ENCODE results near the gene DNAJB12.

The DNAJB12 gene

DNA sequence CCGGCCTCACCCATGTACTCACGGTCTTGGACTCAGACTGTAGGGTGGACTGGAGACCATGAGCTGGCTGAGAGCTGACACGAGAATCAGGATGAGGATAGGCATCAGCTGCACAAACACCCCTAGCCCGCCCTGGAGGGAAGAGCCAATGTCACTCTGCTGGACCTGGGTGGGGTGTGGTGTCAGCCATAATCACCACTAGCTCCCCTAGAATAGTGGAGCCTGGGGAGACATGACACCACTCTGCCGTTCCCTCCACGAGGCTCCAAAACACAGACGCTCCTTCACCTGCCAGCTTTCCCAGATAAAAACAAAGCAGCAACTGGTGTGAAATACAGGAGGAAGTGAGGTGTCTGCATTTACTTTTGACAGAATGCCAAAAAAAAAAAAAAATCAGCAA, 16.5 kb downstream of the DNAJB12 start:
- H3K27me3 ChIP-seq (ENCODE audit: control insufficient read depth, insufficient read depth, low read length, poor library complexity, severe bottlenecking): no peaks in the 10 kb centered on the region
- H3K36me3 ChIP-seq (ENCODE audit: control insufficient read depth, insufficient read depth, low read length): peaks cover 12% of the 10 kb centered on the region
- 96 to 97% methylated on average over 7 of the region's 7 CpGs for WGBS, 2 experiments

DNA sequence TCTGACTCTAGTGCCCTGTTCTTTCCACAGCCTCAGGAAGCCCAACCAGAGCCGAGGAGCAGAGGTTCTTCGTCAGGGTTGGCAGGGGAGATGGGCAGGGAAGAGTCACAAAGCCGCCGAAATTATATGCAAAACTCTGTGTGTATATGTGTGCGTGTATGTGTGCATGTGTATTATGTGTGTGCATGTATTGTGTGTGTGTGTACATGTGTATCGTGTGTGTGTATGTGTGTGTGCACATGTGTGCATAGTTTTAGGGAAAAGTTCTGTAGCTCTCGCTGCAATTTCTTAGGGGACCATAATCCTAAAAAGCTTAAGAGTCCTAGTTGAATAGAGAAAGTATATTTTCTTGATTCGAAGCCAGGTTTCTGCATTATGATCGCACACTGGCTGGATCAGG, 17.0 kb downstream of the DNAJB12 start:
- Histone ChIP-seq H3K36me3 (ENCODE audit: control insufficient read depth, insufficient read depth, low read length) (peaks cover 12% of the 10 kb centered on the region), H3K27me3 (ENCODE audit: control insufficient read depth, insufficient read depth, low read length, poor library complexity, severe bottlenecking) (no peaks in the 10 kb centered on the region)
- WGBS, 2 experiments: 93 to 94% methylated on average over 9 of the region's 9 CpGs

More for the DNA sequence above, 16.5 kb downstream of the DNAJB12 start:
- Histone ChIP-seq H3K4me3 (ENCODE audit: insufficient read depth, low read depth, low read length) (no peak overlapping the region), H3K9me3 (ENCODE audit: control insufficient read depth, low read length) (no peaks in the 10 kb centered on the region), H3K27ac (ENCODE audit: insufficient read depth, low read depth, low read length, poor library complexity, severe bottlenecking) (no peak overlapping the region), H3K4me1 (ENCODE audit: control insufficient read depth, insufficient read depth, low read length) (peaks cover 35% of the 10 kb centered on the region)

DNA sequence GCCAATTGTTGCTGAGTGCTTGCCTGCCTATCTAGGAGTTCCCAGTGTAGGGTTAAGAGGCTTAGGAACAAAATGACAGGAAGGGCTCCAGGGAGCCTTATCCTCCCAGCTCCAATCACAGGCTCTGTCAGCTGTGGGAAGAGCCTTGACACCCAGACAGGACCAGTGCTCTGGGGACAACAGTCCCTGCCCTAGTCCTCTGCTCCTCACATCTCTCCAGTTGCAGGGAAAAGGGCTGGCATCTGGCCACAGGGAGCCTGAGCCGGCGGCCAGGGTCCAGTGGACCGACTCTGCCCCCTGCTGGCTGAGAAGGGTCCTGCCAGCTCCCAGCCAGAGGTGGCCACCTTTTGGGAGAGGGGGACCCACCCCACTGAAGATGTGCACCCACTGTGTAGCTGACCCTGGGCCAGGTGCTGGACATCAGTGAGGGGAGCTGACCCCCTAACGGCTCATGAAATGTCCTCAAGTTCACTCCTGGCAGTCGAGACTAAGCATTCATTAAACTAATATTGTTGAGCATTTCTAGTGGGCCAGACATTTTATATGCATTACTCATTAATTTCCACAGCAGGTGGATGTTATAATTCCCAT, 17.6 kb downstream of the DNAJB12 start:
- no peaks in the 10 kb centered on the region for H3K9me3 ChIP-seq (ENCODE audit: control insufficient read depth, low read length)
- no peak overlapping the region for H3K4me3 ChIP-seq (ENCODE audit: insufficient read depth, low read depth, low read length)
- 31 to 49% methylated on average over 4 to 5 of the region's 5 CpGs for WGBS, 2 experiments
- no peaks in the 10 kb centered on the region for H3K27me3 ChIP-seq (ENCODE audit: control insufficient read depth, insufficient read depth, low read length, poor library complexity, severe bottlenecking)
- H3K36me3 ChIP-seq (ENCODE audit: control insufficient read depth, insufficient read depth, low read length): peaks cover 12% of the 10 kb centered on the region
- H3K4me1 ChIP-seq (ENCODE audit: control insufficient read depth, insufficient read depth, low read length): peaks cover 45% of the 10 kb centered on the region
- H3K27ac ChIP-seq (ENCODE audit: insufficient read depth, low read depth, low read length, poor library complexity, severe bottlenecking): no peak overlapping the region

More for the DNA sequence above, 17.0 kb downstream of the DNAJB12 start:
- no peak overlapping the region for H3K27ac ChIP-seq (ENCODE audit: insufficient read depth, low read depth, low read length, poor library complexity, severe bottlenecking)
- peaks cover 39% of the 10 kb centered on the region for H3K4me1 ChIP-seq (ENCODE audit: control insufficient read depth, insufficient read depth, low read length)
- H3K4me3 ChIP-seq (ENCODE audit: insufficient read depth, low read depth, low read length): no peak overlapping the region
- H3K9me3 ChIP-seq (ENCODE audit: control insufficient read depth, low read length): no peaks in the 10 kb centered on the region

DNA sequence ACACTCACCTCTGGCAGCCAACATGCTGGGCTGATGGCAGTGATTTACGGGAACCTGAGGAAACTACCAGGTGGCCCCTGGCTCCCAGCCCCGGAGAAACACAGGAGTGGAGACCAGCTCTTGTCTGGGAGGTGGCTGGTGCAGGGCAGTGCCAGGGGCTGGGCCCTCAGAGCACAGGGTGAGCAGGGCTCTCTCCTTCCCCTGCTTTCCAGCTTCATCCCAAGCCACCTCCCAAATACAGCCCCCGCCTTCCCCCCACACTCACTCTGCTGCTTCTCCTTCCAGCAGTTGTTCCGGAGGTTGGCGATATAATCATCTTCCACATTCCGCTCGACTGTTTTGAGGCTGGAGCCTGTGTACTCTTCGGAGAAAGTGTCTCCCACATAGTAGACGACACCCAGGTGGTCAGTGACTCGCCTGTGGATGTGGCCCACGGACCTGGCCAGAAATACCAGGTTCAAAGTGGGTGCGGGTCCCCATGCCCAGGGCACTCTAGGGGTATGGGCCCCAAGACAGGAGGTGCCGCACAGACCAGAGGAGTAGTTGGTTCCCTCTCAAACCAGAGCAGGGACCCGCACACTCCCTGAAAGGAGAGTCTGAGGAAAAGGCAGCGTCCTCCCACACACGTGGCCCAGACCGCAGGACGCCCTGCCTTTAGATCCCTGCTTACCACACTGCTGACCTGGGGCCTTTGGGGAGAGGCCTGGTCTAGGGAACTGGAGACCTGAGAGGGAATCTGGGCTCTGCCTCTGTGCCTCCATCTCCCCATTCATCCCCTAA, 18.3 kb downstream of the DNAJB12 start:
- Histone ChIP-seq H3K4me1 (ENCODE audit: control insufficient read depth, insufficient read depth, low read length) (peaks cover 46% of the 10 kb centered on the region), H3K9me3 (ENCODE audit: control insufficient read depth, low read length) (no peaks in the 10 kb centered on the region), H3K27me3 (ENCODE audit: control insufficient read depth, insufficient read depth, low read length, poor library complexity, severe bottlenecking) (no peaks in the 10 kb centered on the region), H3K4me3 (ENCODE audit: insufficient read depth, low read depth, low read length) (no peak overlapping the region), H3K27ac (ENCODE audit: insufficient read depth, low read depth, low read length, poor library complexity, severe bottlenecking) (no peak overlapping the region), H3K36me3 (ENCODE audit: control insufficient read depth, insufficient read depth, low read length) (peaks cover 12% of the 10 kb centered on the region)
- WGBS, 2 experiments: 95 to 97% methylated on average over 18 of the region's 18 CpGs

DNA sequence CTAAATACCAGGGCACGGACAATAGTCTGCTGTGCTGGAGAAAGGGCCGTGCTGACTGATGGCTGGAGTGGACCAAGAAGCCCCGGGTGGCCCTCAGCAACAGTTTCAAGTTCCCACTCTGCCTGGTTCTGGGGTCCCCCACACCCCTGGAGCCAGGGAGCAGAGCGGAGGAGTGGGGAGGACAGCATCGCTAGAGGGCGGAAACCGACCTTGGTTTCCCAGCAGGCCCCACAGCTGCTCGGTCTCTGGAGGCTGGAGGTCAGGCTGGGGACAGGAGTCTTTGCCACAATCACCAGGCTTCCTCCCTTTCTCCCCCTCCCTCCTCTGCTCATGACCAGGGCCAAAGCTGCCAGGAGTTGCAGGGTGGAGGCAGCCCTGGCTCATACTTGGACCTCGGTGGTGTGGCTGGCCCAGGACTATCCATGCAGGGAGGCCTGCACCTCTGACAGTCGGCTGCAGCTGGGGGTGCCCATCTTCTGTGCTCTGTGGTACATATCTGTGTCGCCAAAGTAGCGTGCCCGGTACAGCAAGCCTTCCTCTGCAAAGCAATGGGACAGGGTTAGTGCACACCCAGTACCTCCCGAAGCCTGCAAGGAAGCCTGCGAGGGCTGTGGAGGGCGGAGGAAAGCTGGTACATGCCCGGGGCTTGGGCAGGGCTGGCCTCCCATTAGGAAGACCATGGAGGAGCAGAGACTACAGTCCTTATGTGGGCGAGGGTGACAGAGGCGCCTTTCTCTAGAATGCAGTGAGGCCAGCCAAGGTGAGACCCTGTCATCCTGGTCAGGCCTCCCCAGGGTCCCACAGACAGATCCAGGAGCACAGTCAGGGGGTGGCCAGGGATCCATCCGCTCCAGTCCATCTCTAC, 19.1 kb downstream of the DNAJB12 start:
- peak overlapping the region; percentile 93 for H3K27ac ChIP-seq (ENCODE audit: insufficient read depth, low read depth, low read length, poor library complexity, severe bottlenecking)
- peaks cover 53% of the 10 kb centered on the region for H3K4me1 ChIP-seq (ENCODE audit: control insufficient read depth, insufficient read depth, low read length)
- no peak overlapping the region for H3K4me3 ChIP-seq (ENCODE audit: insufficient read depth, low read depth, low read length)
- H3K9me3 ChIP-seq (ENCODE audit: control insufficient read depth, low read length): no peaks in the 10 kb centered on the region
- peaks cover 12% of the 10 kb centered on the region for H3K36me3 ChIP-seq (ENCODE audit: control insufficient read depth, insufficient read depth, low read length)
- 95% methylated on average over 20 of the region's 20 CpGs for WGBS, 2 experiments
- no peaks in the 10 kb centered on the region for H3K27me3 ChIP-seq (ENCODE audit: control insufficient read depth, insufficient read depth, low read length, poor library complexity, severe bottlenecking)

DNA sequence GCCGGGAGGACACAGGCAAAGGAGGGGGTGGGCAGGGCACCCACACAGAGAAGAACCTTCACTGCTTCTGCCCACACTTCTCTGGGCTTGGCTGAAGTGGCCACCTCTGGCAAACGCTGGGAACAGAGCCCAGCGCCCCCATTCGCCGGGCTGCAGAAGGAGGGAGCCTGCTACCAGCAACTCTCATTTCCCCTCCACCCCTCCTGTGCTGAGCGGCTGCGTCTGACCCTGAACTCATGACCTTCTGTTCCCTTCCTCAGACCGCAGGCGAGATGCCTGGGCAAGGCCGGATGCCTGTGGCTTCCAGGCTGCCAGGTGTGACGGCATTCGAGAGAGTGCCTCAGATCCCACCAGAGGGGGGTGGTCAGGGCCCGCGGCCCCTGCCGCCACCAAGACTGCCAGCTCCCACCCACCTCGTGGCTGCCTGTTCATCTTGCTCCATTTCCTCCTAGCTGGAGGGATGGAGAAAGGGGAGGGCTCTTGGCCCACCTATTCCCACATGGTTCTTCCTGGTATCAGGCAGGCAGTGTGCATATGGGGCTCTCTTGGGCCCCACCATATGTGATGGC, 19.8 kb downstream of the DNAJB12 start:
- 78 to 85% methylated on average over 16 of the region's 16 CpGs for WGBS, 2 experiments
- Histone ChIP-seq H3K9me3 (ENCODE audit: control insufficient read depth, low read length) (no peaks in the 10 kb centered on the region), H3K36me3 (ENCODE audit: control insufficient read depth, insufficient read depth, low read length) (peaks cover 12% of the 10 kb centered on the region), H3K27ac (ENCODE audit: insufficient read depth, low read depth, low read length, poor library complexity, severe bottlenecking) (peak overlapping the region; percentile 93), H3K27me3 (ENCODE audit: control insufficient read depth, insufficient read depth, low read length, poor library complexity, severe bottlenecking) (no peaks in the 10 kb centered on the region), H3K4me1 (ENCODE audit: control insufficient read depth, insufficient read depth, low read length) (peaks cover 55% of the 10 kb centered on the region), H3K4me3 (ENCODE audit: insufficient read depth, low read depth, low read length) (no peak overlapping the region)

DNA sequence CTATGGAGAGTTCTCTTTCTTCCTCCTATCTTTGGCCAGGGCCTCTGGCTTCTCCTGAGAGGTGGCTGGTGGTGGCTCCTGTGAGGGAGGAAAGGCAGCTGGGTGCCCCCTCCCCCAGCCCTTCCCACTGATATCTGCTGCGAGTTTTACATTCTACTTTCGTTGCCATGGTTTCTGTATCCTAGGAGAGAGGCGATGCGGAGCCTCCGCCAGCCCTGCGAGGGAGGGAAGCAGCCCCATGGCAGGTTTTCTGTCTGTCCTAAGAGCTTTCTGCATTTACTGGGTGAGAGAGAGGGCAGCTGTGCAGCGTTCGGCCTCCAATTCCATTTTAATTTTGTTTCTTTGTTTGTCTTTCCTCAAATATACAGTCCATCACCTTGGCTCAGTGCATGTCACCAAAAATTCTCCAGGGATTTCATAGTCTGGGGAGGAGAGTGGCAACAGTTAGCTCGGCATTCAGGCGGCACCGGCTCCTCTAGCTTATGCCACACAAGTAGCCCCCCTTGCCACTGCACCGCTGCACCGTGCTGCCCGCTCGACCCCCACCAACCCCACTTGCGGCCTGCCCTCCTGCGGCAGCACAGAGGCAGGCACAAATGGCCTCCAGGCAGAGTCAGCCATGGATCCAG, 20.4 kb downstream of the DNAJB12 start:
- Histone ChIP-seq H3K4me1 (ENCODE audit: control insufficient read depth, insufficient read depth, low read length) (peaks cover 61% of the 10 kb centered on the region), H3K27ac (ENCODE audit: insufficient read depth, low read depth, low read length, poor library complexity, severe bottlenecking) (peak overlapping the region; percentile 93), H3K27me3 (ENCODE audit: control insufficient read depth, insufficient read depth, low read length, poor library complexity, severe bottlenecking) (no peaks in the 10 kb centered on the region), H3K36me3 (ENCODE audit: control insufficient read depth, insufficient read depth, low read length) (peaks cover 7% of the 10 kb centered on the region), H3K9me3 (ENCODE audit: control insufficient read depth, low read length) (no peaks in the 10 kb centered on the region), H3K4me3 (ENCODE audit: insufficient read depth, low read depth, low read length) (no peak overlapping the region)
- WGBS, 2 experiments: 62% methylated on average over 17 of the region's 17 CpGs

DNA sequence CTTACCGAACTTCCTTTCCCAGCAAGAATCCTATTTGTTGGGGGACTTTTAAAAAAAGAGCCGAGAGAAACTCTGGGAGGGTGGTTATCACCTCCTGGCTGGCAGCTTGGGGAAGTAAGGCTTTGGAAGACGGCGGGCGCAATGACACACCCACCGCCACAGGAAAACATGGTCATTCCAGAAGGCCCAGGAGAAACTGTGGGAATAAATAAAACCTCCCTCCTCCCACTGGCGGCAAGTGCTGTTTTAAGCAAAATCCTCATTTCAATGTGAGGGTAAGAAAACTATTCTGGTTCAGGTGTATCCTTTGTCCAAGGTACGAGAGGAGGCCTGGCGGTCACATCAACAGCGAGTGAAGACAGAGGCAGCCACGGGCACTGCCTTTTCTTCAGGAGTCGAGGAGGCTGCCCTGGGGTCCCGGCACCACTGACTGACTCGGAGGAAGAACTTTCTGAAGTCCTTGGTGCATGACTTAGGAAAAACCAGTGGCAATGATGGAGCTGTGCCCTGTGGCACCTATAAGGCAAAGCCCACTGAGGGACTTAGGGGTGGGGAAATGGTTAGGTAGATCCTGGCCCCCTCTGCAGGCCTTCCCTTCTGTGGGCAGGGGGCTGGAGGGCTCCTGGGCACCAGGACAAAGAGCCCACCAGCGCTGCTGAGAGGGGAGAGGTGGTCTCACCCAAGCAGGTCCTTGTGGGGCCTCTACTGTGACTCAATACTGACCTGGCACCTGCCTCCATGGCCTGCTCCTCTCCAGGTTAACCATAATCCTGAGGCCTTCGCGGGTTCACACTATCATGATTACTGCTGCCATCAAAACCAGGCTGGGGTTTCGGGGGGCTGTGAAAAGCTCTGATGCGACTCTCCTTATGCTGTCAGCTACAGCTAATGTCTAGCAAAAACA, 21.4 kb downstream of the DNAJB12 start:
- Histone ChIP-seq H3K4me3 (ENCODE audit: insufficient read depth, low read depth, low read length) (no peak overlapping the region), H3K27ac (ENCODE audit: insufficient read depth, low read depth, low read length, poor library complexity, severe bottlenecking) (peak overlapping the region; percentile 66), H3K9me3 (ENCODE audit: control insufficient read depth, low read length) (no peaks in the 10 kb centered on the region), H3K4me1 (ENCODE audit: control insufficient read depth, insufficient read depth, low read length) (peaks cover 69% of the 10 kb centered on the region), H3K36me3 (ENCODE audit: control insufficient read depth, insufficient read depth, low read length) (peaks cover 7% of the 10 kb centered on the region), H3K27me3 (ENCODE audit: control insufficient read depth, insufficient read depth, low read length, poor library complexity, severe bottlenecking) (no peaks in the 10 kb centered on the region)
- 95% methylated on average over 19 of the region's 19 CpGs for WGBS, 2 experiments
